HG02884 (cell line): ENCODE measurements around the gene RYR1.
"Not testable (repeated sequence)": the region's sequence is repeated elsewhere in the genome, so short reads cannot be mapped to it uniquely, and the experiment has no call there.

ENCODE experiments used
- ATAC-seq: cut with Tn5 transposase; IDR thresholded peaks from one replicate; pipeline ENCODE4 v1.9.1; 2021; ENCODE audit warnings: mild to moderate bottlenecking, moderate library complexity; ENCODE audit not compliant: unreplicated experiment

The RYR1 gene

DNA sequence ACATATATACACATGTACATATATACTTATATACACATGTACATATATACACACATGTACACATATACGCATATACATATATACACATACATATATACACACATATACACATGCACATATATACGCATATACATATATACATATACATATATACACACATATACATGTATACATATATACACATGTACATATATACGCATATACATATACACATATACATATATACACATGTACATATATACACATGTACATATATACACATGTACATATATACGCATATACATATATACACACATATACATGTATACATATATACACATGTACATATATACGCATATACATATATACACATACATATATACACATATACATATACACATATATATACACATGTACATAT is 169.4 kb downstream of the RYR1 start:
- not testable (repeated sequence) for ATAC-seq

DNA sequence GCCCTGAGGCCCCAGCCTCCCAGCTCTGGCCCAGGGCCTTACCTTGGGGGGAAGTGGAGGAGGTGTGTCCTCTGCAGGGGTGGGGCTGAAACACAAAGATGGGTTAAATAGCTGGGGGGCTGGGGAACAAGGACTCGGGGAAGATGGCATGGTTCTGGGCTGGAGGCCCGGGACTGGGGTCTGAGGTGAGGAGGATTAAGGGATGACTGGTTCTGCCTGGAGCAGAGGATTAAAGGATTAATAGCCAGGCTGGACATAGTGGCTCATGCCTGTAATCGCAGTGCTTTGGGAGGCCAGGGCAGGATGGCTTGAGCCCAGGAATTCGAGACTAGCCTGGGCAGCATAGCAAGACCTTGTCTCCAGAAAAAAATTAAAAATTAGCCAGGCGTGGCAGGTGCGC is 172.6 kb downstream of the RYR1 start:
- no peak for ATAC-seq

- ATAC-seq = no peak
Measured at GRCh38 chr19:38614289-38614688, 180.8 kb downstream of the RYR1 start.

DNA sequence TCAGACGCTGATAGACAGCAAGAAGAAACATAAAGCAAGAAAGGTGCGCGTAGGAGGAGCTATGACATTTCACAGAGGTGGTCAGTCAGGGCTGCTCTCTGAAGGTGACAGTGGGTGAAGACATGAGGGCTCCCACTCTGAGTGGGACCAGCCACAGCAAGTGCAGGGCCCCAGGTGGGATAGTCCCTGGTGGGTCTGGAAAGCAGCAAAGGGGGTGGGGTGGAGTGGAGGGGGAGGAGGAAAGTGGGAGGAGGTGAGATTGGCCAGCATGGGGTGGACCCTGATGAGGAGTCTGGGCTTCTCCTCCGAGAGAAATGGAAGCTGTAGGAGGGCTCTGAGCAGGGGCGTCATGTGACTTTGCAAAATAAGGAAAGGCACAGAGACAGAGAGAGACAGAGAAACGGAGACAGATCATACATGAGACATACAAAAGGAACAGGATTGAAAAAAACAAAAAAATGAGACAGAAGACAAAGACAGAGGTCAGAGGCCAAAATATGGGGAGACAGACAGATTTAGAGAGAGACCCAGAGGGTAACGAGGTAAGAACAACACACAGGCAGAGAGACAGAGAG is 181.6 kb downstream of the RYR1 start:
- no peak for ATAC-seq

DNA sequence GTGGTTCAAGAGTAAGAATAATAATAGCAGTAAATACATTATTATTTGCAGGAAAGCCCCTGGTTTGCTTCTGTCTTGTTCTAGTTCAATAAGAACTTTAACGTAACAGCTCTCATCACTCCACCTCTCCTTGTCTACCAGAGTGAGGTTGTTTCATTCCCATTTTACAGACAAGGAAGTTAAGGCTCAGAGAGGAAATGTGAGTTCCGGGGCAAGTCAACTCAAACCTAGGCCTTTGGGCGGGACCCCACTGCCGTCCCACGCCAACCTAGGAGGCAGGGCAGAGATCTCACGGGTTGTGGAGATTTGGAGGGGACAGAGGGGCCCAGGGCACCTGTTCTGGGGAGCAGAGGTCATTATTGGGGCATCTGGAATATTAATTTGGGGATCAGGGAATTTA is 182.8 kb downstream of the RYR1 start:
- no peak for ATAC-seq

DNA sequence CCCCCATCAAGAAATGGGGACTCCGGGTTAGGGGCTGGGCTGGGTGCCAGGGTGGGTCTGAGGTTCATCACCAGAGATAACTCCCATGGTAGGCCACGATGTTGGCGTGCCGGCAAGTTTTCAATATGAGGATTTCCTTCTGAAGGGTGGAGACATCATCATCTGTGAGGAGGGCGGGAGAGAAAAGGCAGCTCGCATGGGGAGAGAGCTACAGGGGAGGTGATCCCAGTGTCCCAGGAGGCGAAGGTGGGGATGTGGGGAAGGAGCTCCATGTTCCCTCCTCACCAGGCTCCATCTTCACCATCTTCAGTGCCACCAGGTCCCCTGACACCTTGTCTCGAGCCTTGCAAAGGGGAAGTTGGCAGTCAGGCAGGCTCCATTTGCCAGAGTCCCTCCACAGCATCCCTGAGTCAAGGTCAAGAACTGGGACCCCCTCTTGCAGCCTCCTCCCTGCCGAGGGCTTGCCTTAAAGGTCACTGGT is 183.8 kb downstream of the RYR1 start:
- no peak for ATAC-seq

GRCh38 chr19:38617764-38618589 is 184.5 kb downstream of the RYR1 start, which contains the start of gene MAP4K1:
Gene MAP4K1, minus strand, starts transcription at chr19:38617953. Its CDS starts 58 bp downstream, at chr19:38617895.
- peak; percentile 46 for ATAC-seq

- ATAC-seq = peak; percentile 48
Measured at GRCh38 chr19:38618590-38619360, 185.3 kb downstream of the RYR1 start, which contains the start of gene EIF3K. Gene EIF3K, plus strand, starts transcription at chr19:38619188. Its CDS starts 81 bp downstream, at chr19:38619269.

DNA sequence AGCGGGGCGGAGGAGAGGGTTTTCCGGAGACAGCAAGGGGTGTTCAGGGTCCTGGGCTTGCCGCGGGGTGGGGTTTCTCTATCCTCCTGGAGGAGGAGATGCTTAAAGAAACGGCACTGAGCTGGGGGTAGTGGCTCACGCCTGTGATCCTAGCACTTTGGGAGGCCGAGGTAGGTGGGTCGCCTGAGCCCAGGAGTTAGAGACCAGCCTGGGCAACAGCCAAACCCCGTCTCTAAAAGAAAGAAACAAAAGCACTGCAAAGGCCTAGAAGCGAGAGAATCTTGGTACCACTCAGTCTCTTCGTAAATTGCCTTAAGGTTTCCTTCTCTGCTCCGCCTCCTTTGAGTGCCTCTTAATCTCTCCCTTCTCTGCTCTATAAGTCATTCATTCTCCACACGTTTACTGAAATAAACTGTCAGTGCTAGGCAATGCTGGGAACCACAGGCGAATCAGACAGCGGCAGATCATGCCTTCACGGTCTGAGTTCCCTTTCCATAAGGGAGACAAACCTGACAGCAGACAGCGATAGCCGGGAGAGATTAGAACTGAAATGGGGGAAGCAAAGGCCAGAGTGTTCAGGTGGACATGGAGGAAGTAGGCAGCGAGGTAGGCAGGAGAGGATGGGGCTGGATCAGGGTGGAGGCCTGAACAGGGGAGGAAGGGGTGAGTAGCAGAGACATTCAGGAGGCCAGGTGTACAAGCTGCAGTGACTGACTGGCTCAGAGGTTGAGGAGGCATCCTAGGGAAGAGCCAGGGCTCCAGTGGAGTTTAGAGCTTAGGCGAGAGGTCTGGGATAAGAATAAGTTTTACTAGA is 186.1 kb downstream of the RYR1 start:
- ATAC-seq = no peak

- ATAC-seq = no peak
Measured at GRCh38 chr19:38624822-38625221, 191.3 kb downstream of the RYR1 start.

DNA sequence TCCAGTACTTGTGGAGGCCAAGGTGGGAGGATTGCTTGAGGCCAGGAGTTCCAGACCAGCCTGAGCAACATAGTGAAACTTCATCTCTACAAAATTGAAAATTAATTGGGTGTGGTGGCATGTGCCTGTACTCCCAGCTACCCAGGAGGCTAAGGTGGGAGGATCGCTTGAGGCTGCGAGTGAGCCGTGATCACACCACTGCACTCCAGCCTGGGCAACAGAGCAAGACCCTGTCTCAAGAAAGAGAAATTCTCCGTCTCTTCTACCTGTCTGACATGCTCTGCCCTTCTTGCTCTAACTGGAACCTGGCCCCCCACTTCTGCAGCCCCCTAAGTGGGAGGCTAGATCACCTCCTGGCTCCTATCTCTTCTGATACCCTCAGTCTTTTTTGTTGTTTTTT is 192.9 kb downstream of the RYR1 start:
- ATAC-seq = no peak

DNA sequence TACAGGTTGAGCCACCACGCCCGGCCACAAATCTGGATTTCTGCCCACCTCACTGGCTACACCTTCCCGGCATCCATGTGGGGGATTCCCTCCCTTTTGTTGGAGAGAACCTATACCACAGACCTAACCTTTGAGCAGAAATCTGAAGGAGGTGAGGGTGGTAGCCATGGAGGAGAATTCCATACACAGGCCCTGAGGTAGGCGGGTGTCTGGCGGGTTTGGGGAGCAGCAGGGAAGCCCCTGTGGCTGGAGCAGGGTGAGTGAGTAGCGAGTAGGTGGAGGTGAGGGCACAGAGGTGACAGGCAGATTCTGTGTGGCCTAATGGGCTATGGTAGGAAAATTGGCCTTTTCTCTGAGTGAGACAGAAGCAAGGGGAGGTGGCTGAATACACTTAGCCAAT is 196.1 kb downstream of the RYR1 start:
- no peak for ATAC-seq

DNA sequence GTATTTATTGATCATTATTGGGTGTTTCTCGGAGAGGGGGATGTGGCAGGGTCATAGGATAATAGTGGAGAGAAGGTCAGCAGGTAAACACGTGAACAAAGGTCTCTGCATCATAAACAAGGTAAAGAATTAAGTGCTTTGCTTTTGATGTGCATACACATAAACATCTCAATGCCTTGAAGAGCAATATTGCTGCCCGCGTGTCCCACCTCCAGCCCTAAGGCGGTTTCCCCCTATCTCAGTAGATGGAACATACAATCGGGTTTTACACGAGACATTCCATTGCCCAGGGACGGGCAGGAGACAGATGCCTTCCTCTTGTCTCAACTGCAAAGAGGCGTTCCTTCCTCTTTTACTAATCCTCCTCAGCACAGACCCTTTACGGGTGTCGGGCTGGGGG is 197.8 kb downstream of the RYR1 start:
- not testable (repeated sequence) for ATAC-seq

DNA sequence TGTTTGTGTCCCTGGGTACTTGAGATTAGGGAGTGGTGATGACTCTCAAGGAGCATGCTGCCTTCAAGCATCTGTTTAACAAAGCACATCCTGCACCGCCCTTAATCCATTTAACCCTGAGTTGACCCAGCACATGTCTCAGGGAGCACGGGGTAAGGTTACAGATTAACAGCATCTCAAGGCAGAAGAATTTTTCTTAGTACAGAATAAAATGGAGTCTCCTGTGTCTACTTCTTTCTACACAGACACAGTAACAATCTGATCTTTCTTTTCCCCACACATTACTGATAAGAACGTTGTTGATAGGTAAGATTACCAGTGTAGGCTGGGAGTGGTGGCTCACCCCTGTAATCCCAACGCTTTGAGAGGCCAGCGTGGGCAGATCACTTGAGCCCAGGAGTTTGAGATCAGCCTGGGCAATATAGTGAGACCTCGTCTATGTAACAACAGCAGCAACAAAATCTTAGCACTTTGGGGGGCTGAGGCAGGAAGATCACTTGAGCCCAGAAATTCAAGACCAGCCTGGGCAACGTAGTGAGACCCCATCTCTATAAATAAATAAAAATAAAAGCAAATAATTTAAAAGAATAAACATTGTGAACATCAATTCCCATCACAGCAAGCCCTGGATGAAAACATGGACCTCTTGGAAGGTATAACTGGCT is 198.5 kb downstream of the RYR1 start:
- not testable (repeated sequence) for ATAC-seq

DNA sequence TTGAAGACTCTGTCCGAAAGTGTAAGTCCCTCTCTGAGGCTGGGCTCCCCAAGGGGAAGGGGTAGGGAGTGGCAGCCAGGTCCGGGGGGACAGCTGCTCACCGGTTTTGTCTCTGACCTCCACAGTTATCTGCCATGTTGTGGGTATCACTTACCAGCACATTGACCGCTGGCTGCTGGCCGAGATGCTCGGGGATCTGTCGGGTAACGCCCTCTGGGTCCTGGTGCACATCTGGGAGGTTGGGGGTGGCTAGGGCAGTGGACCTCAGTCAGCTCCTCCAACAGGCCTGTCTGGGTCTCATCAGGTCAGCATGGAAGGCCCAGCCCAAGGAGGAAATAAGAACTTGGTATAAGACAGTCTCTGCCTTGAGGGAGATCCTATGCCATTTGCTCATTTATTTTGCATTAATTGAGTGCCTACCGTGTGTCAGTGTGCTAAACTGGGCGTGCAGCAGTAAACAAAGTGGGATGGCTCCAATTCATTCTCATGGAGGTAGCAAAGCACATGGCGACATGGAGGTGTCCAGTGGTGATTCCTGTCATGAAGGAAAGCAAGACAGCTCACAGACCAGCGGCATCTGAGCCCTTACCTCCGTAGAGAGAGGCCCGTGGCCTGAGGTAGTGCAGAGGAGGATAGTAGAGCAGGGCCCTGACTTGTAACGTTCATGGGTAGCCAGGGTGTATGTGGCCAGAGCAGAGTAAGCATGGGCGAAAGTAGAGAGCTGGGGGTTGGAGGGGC is 199.2 kb downstream of the RYR1 start:
- no peak for ATAC-seq

DNA sequence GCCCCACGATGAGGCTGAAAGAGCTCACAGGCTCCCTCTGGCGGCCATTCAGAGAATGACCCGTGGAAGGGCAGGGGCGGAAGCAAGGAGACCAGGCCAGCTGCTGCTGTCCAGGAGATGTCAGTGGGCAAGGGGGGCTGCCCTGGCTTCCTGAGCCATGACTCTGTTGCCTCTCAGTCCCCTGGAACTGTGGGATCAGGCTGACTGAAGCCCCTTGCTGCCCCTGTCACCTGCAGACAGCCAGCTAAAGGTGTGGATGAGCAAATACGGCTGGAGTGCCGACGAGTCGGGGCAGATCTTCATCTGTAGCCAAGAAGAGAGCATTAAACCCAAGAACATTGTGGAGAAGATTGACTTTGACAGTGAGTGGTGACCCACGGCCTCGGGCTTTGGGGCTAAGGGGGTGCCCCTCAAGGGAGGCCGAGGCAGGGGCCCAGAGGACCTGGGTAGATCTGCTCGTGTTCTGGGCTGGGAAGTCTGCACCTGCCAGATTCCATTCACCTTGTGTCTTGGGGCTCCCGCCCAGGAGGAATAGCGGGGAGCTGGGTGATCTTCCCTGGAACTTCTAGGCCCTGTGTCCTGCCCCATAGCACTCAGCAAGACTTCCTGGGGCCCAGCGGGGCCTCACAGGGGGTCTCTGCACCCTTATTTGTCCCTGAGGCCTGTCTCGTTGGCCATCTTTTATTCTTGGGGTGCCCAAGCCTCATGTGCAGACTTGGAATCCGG is 201.4 kb downstream of the RYR1 start:
- no peak for ATAC-seq

- ATAC-seq = no peak
Measured at GRCh38 chr19:38635483-38636399, 202.2 kb downstream of the RYR1 start.
